ENCODE data around the gene ROR1. TPM values are rescaled to one million over a fixed set of nuclear protein-coding genes. Genes with fewer than 3 reads are reported as not detected.

The ROR1 gene
- total and polyA plus RNA-seq, 9 donors, result 7.2 to 22.4 (median 11.4) TPM

DNA sequence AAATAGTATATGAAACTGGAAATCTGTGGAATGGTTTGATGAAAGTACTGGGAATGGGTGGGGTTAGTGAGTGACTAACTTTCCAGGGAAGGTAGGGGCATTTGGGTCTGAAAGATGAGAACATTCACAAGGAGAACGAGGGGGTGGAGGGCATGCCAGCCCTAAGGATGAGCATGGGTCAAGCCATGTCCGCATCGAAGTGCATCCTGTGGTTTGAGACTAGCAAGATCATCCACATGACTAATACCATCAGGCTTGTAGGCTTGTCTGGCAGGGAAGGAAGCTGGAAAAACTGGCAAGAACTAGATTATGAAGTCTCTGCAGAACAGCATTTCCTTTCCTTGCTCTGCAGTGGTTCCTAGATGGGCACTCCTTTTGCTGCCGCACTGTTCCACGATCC is 359.2 kb downstream of the ROR1 start:
- peaks cover 3% of the 10 kb centered on the region for H3K4me1 ChIP-seq (ENCODE audit: control insufficient read depth, insufficient read depth, low read length)
- no peaks in the 10 kb centered on the region for H3K36me3 ChIP-seq (ENCODE audit: control insufficient read depth, insufficient read depth, low read length)
- no peak overlapping the region for H3K27ac ChIP-seq (ENCODE audit: low read length)
- H3K4me3 ChIP-seq (ENCODE audit: low read length), result no peak overlapping the region
- H3K9me3 ChIP-seq (replicated peaks; ENCODE audit: control insufficient read depth, low read depth, low read length), result no peaks in the 10 kb centered on the region
- no peak for DNase-seq
- no CpG with 5 or more reads among the region's 5 CpGs for WGBS (ENCODE audit: insufficient coverage)
- peaks cover 2% of the 10 kb centered on the region for H3K27me3 ChIP-seq (ENCODE audit: control insufficient read depth, insufficient read depth, low read length)

DNA sequence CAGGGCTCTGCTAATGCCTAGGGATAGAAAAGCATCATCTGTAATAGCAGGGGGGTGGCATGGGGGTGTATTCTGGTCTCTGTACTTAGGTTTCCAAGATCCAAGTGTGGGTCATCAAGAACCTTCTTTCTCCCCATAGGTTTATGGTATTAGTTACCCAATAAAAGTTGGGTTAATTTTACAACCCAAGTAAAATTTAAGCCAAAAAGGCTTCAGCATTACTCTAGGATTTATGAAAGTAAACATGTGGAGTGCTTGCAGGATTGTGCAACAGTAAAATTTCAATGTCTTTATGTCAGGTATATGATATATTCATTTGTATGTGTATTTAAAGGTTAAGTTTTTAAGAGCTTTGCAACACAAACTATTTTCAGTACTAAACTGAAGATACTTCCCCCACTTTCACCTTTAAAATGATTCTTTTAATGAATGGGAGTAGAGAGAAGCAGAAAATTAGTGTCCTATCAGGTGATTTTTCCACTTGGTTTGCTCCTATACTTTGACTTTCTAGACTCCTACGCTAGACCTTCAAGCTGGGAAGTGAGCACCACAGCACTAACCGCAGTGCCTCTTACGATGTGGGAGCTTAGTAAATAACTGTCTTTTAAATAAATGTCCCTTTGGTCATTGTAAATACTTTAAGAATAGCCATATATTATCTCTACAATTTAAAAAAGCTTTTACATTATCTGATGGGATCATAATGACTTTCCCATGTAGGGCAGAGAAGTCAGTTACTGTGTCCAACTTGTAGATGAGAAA is 361.8 kb downstream of the ROR1 start:
- peaks cover 2% of the 10 kb centered on the region for H3K27me3 ChIP-seq (ENCODE audit: control insufficient read depth, insufficient read depth, low read length)
- H3K36me3 ChIP-seq (ENCODE audit: control insufficient read depth, insufficient read depth, low read length), result no peaks in the 10 kb centered on the region
- peaks cover 3% of the 10 kb centered on the region for H3K4me1 ChIP-seq (ENCODE audit: control insufficient read depth, insufficient read depth, low read length)
- no peak for DNase-seq
- no CpG with 5 or more reads among the region's 3 CpGs for WGBS (ENCODE audit: insufficient coverage)
- H3K27ac ChIP-seq (ENCODE audit: low read length), result no peak overlapping the region
- no peaks in the 10 kb centered on the region for H3K9me3 ChIP-seq (replicated peaks; ENCODE audit: control insufficient read depth, low read depth, low read length)
- H3K4me3 ChIP-seq (ENCODE audit: low read length), result no peak overlapping the region

GRCh38 chr1:64136296-64136695 is 362.5 kb downstream of the ROR1 start:
- peak; percentile 30 for DNase-seq
- H3K4me1 ChIP-seq (ENCODE audit: control insufficient read depth, insufficient read depth, low read length), result peaks cover 3% of the 10 kb centered on the region
- H3K4me3 ChIP-seq (ENCODE audit: low read length), result no peak overlapping the region
- no peaks in the 10 kb centered on the region for H3K36me3 ChIP-seq (ENCODE audit: control insufficient read depth, insufficient read depth, low read length)
- H3K9me3 ChIP-seq (replicated peaks; ENCODE audit: control insufficient read depth, low read depth, low read length), result no peaks in the 10 kb centered on the region
- 68% methylated on average over 4 of the region's 5 CpGs for WGBS (ENCODE audit: insufficient coverage)
- peaks cover 2% of the 10 kb centered on the region for H3K27me3 ChIP-seq (ENCODE audit: control insufficient read depth, insufficient read depth, low read length)
- no peak overlapping the region for H3K27ac ChIP-seq (ENCODE audit: low read length)

- DNase-seq, result peak; percentile 94
- H3K36me3 ChIP-seq (ENCODE audit: control insufficient read depth, insufficient read depth, low read length), result no peaks in the 10 kb centered on the region
- H3K9me3 ChIP-seq (replicated peaks; ENCODE audit: control insufficient read depth, low read depth, low read length), result no peaks in the 10 kb centered on the region
- peaks cover 2% of the 10 kb centered on the region for H3K27me3 ChIP-seq (ENCODE audit: control insufficient read depth, insufficient read depth, low read length)
- peaks cover 3% of the 10 kb centered on the region for H3K4me1 ChIP-seq (ENCODE audit: control insufficient read depth, insufficient read depth, low read length)
- WGBS (ENCODE audit: insufficient coverage), result 80% methylated on average over 1 of the region's 7 CpGs
- no peak overlapping the region for H3K4me3 ChIP-seq (ENCODE audit: low read length)
- H3K27ac ChIP-seq (ENCODE audit: low read length), result peak overlapping the region; percentile 5
These were observed 363.1 kb downstream of the ROR1 start for GRCh38 chr1:64136752-64137411.

DNA sequence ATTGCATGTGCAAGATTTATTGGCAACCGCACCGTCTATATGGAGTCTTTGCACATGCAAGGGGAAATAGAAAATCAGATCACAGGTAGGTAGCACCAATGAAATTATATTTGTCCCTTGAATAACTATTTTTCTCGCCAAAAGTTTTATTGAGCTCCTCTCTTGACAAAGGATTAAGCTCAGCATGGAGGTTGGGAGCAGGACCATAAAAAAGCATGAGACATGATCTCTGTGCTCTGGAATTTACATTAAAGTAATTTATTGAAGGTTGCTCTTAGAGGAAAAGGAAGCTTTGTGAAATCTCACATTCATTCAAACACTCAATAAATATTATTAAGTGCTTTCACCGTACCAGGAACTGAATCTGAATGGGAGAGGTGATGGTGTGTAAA is 363.6 kb downstream of the ROR1 start:
- H3K4me1 ChIP-seq (ENCODE audit: control insufficient read depth, insufficient read depth, low read length), result peaks cover 3% of the 10 kb centered on the region
- peaks cover 2% of the 10 kb centered on the region for H3K27me3 ChIP-seq (ENCODE audit: control insufficient read depth, insufficient read depth, low read length)
- no CpG with 5 or more reads among the region's 4 CpGs for WGBS (ENCODE audit: insufficient coverage)
- H3K27ac ChIP-seq (ENCODE audit: low read length), result no peak overlapping the region
- H3K4me3 ChIP-seq (ENCODE audit: low read length), result no peak overlapping the region
- H3K36me3 ChIP-seq (ENCODE audit: control insufficient read depth, insufficient read depth, low read length), result no peaks in the 10 kb centered on the region
- no peaks in the 10 kb centered on the region for H3K9me3 ChIP-seq (replicated peaks; ENCODE audit: control insufficient read depth, low read depth, low read length)
- peak; percentile 62 for DNase-seq

DNA sequence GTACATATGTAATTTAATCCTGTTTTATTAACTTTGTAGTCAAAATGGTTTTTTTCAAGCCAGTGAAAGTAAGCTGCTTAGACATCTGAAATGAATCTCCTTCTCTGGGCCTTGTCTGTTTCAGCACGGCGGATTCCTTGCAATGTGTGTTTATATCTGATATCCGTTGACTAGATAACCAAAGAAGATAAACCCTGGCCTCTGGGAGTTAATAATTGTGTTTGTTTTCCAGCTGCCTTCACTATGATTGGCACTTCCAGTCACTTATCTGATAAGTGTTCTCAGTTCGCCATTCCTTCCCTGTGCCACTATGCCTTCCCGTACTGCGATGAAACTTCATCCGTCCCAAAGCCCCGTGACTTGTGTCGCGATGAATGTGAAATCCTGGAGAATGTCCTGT is 366.1 kb downstream of the ROR1 start:
- Histone ChIP-seq H3K4me3 (ENCODE audit: low read length) (no peak overlapping the region), H3K4me1 (ENCODE audit: control insufficient read depth, insufficient read depth, low read length) (peaks cover 3% of the 10 kb centered on the region), H3K36me3 (ENCODE audit: control insufficient read depth, insufficient read depth, low read length) (peaks cover 5% of the 10 kb centered on the region), H3K9me3 (replicated peaks; ENCODE audit: control insufficient read depth, low read depth, low read length) (no peaks in the 10 kb centered on the region), H3K27me3 (ENCODE audit: control insufficient read depth, insufficient read depth, low read length) (no peaks in the 10 kb centered on the region), H3K27ac (ENCODE audit: low read length) (no peak overlapping the region)
- no peak for DNase-seq
- WGBS (ENCODE audit: insufficient coverage), result 76% methylated on average over 7 of the region's 10 CpGs

DNA sequence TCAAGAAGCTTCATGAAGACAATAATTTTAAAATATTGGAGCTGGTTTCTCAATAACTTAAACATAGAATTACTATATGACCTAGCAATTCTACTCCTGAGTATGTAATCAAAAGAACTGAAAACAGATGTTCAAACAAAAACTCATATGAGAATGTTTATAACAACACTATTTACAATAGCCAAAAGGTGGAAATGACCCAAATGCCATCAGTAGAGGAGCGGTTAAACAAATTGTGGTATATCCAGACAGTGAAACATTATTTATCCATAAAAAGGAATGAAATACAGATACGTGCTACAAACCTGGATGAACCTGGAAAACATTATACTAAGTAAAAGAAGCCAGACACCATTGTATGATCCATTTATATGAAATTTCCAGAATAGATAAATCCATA is 366.8 kb downstream of the ROR1 start:
- Histone ChIP-seq H3K27me3 (ENCODE audit: control insufficient read depth, insufficient read depth, low read length) (no peaks in the 10 kb centered on the region), H3K9me3 (replicated peaks; ENCODE audit: control insufficient read depth, low read depth, low read length) (no peaks in the 10 kb centered on the region), H3K4me3 (ENCODE audit: low read length) (no peak overlapping the region), H3K4me1 (ENCODE audit: control insufficient read depth, insufficient read depth, low read length) (peaks cover 3% of the 10 kb centered on the region), H3K36me3 (ENCODE audit: control insufficient read depth, insufficient read depth, low read length) (peaks cover 5% of the 10 kb centered on the region), H3K27ac (ENCODE audit: low read length) (no peak overlapping the region)
- WGBS (ENCODE audit: insufficient coverage), result no CpG with 5 or more reads among the region's 2 CpGs
- DNase-seq, result no peak

DNA sequence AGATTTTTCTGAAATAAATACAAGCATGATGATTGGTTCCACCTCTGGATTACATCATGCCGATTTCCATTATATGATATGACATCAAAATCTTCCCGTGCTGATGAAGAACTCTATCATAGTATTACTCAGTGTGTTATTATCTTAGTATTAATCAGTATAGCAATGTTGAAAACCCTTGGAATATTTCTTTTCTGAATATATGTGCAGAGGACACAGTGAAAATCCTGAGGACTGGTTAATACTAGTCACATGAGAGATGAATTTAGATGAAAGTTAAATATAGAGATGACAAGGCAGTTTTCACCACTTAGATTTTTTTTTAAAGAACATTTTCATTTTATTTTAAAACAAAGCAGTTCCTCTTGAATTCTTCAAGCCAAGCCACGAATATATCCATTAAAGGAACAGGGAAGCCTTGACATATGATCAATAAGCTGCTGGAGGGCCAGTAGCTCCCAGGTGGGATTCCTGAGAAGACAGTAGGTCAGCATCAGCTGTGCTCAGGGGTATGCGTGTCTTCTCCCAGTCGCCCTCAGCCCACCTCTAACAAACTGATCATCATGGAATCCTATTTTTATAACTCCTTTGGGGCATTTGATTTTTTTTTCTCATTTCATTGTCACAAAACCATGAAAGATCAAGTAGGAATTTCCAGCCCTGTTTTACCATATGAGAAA is 373.4 kb downstream of the ROR1 start:
- 100% methylated on average over 2 of the region's 5 CpGs for WGBS (ENCODE audit: insufficient coverage)
- H3K4me3 ChIP-seq (ENCODE audit: low read length), result no peak overlapping the region

DNA sequence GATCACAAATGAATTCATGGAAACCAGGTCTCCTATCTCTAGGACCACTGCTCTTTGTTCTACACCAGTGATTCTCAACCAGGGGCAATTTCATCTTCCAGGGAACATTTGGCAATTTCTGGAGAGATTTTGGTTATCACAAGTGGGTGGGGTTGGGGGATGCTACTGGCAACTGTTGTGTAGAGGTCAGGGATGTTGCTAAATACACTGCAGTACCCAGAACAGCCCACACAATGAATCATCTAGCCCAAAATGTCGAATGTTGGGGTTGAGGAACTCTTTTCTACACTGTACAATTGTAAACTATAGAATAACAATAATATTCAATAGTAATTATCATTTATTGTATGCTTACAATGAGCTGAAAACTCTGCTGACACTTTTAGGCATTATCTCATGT is 373.9 kb downstream of the ROR1 start:
- H3K4me3 ChIP-seq (ENCODE audit: low read length), result no peak overlapping the region
- no peaks in the 10 kb centered on the region for H3K27me3 ChIP-seq (ENCODE audit: control insufficient read depth, insufficient read depth, low read length)
- H3K36me3 ChIP-seq (ENCODE audit: control insufficient read depth, insufficient read depth, low read length), result peaks cover 2% of the 10 kb centered on the region
- H3K9me3 ChIP-seq (replicated peaks; ENCODE audit: control insufficient read depth, low read depth, low read length), result no peaks in the 10 kb centered on the region
- WGBS (ENCODE audit: insufficient coverage), result no CpG with 5 or more reads among the region's 1 CpG
- no peak for DNase-seq
- H3K27ac ChIP-seq (ENCODE audit: low read length), result no peak overlapping the region
- H3K4me1 ChIP-seq (ENCODE audit: control insufficient read depth, insufficient read depth, low read length), result no peaks in the 10 kb centered on the region

More for the DNA sequence above, 373.4 kb downstream of the ROR1 start:
- no peak overlapping the region for H3K27ac ChIP-seq (ENCODE audit: low read length)
- H3K27me3 ChIP-seq (ENCODE audit: control insufficient read depth, insufficient read depth, low read length), result no peaks in the 10 kb centered on the region
- peaks cover 5% of the 10 kb centered on the region for H3K36me3 ChIP-seq (ENCODE audit: control insufficient read depth, insufficient read depth, low read length)
- H3K9me3 ChIP-seq (replicated peaks; ENCODE audit: control insufficient read depth, low read depth, low read length), result no peaks in the 10 kb centered on the region
- H3K4me1 ChIP-seq (ENCODE audit: control insufficient read depth, insufficient read depth, low read length), result no peaks in the 10 kb centered on the region
- no peak for DNase-seq

GRCh38 chr1:64150266-64150665 is 376.4 kb downstream of the ROR1 start:
- Histone ChIP-seq H3K36me3 (ENCODE audit: control insufficient read depth, insufficient read depth, low read length) (no peaks in the 10 kb centered on the region), H3K4me1 (ENCODE audit: control insufficient read depth, insufficient read depth, low read length) (no peaks in the 10 kb centered on the region), H3K9me3 (replicated peaks; ENCODE audit: control insufficient read depth, low read depth, low read length) (no peaks in the 10 kb centered on the region), H3K27me3 (ENCODE audit: control insufficient read depth, insufficient read depth, low read length) (no peaks in the 10 kb centered on the region), H3K27ac (ENCODE audit: low read length) (no peak overlapping the region), H3K4me3 (ENCODE audit: low read length) (no peak overlapping the region)
- WGBS (ENCODE audit: insufficient coverage), result 100% methylated on average over 1 of the region's 4 CpGs
- DNase-seq, result no peak
